Measurements from ENCODE around the gene ROR1.

ROR1 gene

DNA sequence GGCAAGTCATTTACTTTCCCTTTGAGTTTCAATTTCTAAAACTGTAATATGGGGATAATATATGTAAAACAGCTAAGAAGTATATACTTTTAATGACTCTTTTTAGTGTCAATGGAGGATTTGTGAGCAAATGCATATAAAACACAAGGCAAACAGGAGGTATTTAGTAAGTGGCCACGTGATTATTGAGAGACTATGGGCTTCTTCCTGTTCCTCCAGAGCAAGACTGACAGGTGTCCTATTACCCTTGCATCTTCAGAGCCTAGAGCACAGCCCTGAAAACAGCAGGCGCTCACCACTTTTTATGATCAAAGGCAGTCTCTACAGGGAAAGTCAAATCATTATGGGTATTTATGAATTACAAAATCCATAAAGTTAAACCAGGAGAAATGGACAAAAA, 941 bp upstream of the ROR1 start:
- H3K27ac ChIP-seq (ENCODE audit: low read length) = no peak overlapping the region
- no peaks in the 10 kb centered on the region for H3K79me2 ChIP-seq (ENCODE audit: insufficient read depth, low read length)
- peaks cover 4% of the 10 kb centered on the region for H3K27me3 ChIP-seq (ENCODE audit: insufficient read depth, low read length, poor library complexity)
- H3K4me1 ChIP-seq (ENCODE audit: insufficient read depth, low read length) = no peaks in the 10 kb centered on the region
- H2AFZ ChIP-seq (ENCODE audit: low read depth, low read length) = no peak overlapping the region
- no peak overlapping the region for H3K9ac ChIP-seq (ENCODE audit: low read depth, low read length)
- no peaks in the 10 kb centered on the region for H3K36me3 ChIP-seq (ENCODE audit: insufficient read depth, low read length)
- H3K4me2 ChIP-seq (ENCODE audit: insufficient read depth, low read length) = no peak overlapping the region
- no peaks in the 10 kb centered on the region for H3K9me3 ChIP-seq (ENCODE audit: insufficient read depth, low read length, severe bottlenecking)
- no peak overlapping the region for H3K4me3 ChIP-seq (ENCODE audit: low read depth in 1 of 2, low read length in 2 of 2)
- H4K20me1 ChIP-seq (ENCODE audit: insufficient read depth, low read length) = no peaks in the 10 kb centered on the region
- no peak for ATAC-seq (ENCODE audit: insufficient read depth, low read depth)
- DNase-seq = no peak
- TF ChIP-seq, protein P1, sequence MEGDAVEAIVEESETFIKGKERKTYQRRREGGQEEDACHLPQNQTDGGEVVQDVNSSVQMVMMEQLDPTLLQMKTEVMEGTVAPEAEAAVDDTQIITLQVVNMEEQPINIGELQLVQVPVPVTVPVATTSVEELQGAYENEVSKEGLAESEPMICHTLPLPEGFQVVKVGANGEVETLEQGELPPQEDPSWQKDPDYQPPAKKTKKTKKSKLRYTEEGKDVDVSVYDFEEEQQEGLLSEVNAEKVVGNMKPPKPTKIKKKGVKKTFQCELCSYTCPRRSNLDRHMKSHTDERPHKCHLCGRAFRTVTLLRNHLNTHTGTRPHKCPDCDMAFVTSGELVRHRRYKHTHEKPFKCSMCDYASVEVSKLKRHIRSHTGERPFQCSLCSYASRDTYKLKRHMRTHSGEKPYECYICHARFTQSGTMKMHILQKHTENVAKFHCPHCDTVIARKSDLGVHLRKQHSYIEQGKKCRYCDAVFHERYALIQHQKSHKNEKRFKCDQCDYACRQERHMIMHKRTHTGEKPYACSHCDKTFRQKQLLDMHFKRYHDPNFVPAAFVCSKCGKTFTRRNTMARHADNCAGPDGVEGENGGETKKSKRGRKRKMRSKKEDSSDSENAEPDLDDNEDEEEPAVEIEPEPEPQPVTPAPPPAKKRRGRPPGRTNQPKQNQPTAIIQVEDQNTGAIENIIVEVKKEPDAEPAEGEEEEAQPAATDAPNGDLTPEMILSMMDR (IDR thresholded peaks at IDR 0.05; ENCODE audit: borderline replicate concordance, extremely low read depth, low read length, poor library complexity, severe bottlenecking) = no peak

DNA sequence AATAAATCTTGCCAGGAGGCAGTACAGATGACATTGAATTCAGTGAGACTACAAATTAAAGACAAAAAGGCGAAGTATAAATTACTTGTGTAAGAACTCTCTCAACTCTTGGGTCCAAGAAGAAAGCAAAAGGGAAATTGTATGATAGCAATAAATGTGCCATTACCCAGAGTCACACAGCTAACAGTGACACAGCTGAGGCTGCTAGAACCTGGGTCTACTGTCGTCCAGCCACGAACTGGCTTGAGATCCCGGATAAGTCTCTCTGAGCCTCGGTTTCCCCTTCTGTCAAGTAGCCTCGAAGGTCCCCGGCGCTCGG, 362 bp upstream of the ROR1 start:
- Histone ChIP-seq H3K4me1 (ENCODE audit: insufficient read depth, low read length) (no peaks in the 10 kb centered on the region), H3K79me2 (ENCODE audit: insufficient read depth, low read length) (no peaks in the 10 kb centered on the region), H3K36me3 (ENCODE audit: insufficient read depth, low read length) (no peaks in the 10 kb centered on the region), H3K9me3 (ENCODE audit: insufficient read depth, low read length, severe bottlenecking) (no peaks in the 10 kb centered on the region), H3K27ac (ENCODE audit: low read length) (no peak overlapping the region), H4K20me1 (ENCODE audit: insufficient read depth, low read length) (no peaks in the 10 kb centered on the region), H2AFZ (ENCODE audit: low read depth, low read length) (no peak overlapping the region), H3K4me2 (ENCODE audit: insufficient read depth, low read length) (no peak overlapping the region), H3K9ac (ENCODE audit: low read depth, low read length) (no peak overlapping the region), H3K4me3 (ENCODE audit: low read depth in 1 of 2, low read length in 2 of 2) (no peak overlapping the region), H3K27me3 (ENCODE audit: insufficient read depth, low read length, poor library complexity) (peaks cover 4% of the 10 kb centered on the region)
- no peak for ATAC-seq (ENCODE audit: insufficient read depth, low read depth)
- no peak for DNase-seq
- TF ChIP-seq, protein P1 (IDR thresholded peaks at IDR 0.05; ENCODE audit: borderline replicate concordance, extremely low read depth, low read length, poor library complexity, severe bottlenecking) = no peak
- TF ChIP-seq EZH2 (IDR thresholded peaks at IDR 0.05; ENCODE audit: borderline replicate concordance, low read depth, low read length, severe bottlenecking) = no peak

DNA sequence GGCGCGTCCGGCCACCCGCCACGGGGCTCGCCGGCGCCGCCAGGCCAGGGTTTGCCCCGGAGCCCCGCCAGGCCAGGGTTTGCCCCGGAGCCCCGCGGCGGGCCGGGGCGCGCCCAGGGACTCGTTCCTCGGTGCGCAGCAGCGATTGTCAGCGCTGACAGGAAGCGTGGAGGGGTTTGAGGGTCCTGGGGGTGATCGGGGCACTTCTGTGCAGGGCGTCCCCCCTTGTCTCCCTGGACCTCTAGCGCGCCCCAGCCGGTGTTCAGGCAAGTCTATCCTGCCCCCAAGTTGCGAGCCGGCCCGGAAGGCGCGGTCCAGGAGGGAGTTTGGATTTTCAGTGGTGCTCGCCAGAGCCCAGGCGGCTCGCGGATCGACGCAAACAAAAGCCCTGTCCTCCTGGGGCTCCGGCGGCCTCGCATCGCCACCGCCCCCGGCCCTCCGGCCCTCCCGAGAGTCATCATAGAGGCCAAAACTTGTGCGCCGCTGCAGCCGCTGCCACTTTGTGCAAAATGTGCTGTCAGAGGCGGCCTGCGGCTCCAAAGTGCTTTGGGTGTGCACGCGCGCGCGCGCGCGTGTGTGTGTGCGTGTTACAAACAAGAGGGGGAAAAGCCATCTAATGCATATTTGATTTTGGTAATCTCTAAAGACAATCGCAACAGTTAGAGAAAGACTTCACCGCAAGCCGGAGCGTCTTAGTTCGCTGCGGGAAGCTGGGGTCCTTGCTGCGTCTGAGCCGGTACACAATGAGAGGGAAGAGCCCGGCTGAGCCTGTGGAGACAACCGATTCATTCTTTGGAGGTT, 1.0 kb downstream of the ROR1 start:
- Histone ChIP-seq H3K27ac (ENCODE audit: low read length) (no peak overlapping the region), H3K4me1 (ENCODE audit: insufficient read depth, low read length) (no peaks in the 10 kb centered on the region), H3K27me3 (ENCODE audit: insufficient read depth, low read length, poor library complexity) (peaks cover 4% of the 10 kb centered on the region), H3K9ac (ENCODE audit: low read depth, low read length) (no peak overlapping the region), H4K20me1 (ENCODE audit: insufficient read depth, low read length) (no peaks in the 10 kb centered on the region), H3K9me3 (ENCODE audit: insufficient read depth, low read length, severe bottlenecking) (no peaks in the 10 kb centered on the region), H3K79me2 (ENCODE audit: insufficient read depth, low read length) (no peaks in the 10 kb centered on the region), H3K4me3 (ENCODE audit: low read depth in 1 of 2, low read length in 2 of 2) (no peak overlapping the region), H3K36me3 (ENCODE audit: insufficient read depth, low read length) (no peaks in the 10 kb centered on the region), H2AFZ (ENCODE audit: low read depth, low read length) (no peak overlapping the region), H3K4me2 (ENCODE audit: insufficient read depth, low read length) (no peak overlapping the region)
- TF ChIP-seq, protein P1 (IDR thresholded peaks at IDR 0.05; ENCODE audit: borderline replicate concordance, extremely low read depth, low read length, poor library complexity, severe bottlenecking) = no peak
- TF ChIP-seq EZH2 (IDR thresholded peaks at IDR 0.05; ENCODE audit: borderline replicate concordance, low read depth, low read length, severe bottlenecking) = no peak
- DNase-seq (no peak), ATAC-seq (ENCODE audit: insufficient read depth, low read depth) (no peak)
